Subcutaneous adipose tissue (tissue), 4 donors: ENCODE results near the gene CPNE4. TPM values are rescaled to one million over a fixed set of nuclear protein-coding genes. Genes with fewer than 3 reads are reported as not detected.

ENCODE experiments used
- total RNA-seq, 4 donors: library from RNA; depleted of rRNA; stranded (reverse); fragments of >200 nt; gene quantifications; one replicate each; pipeline ENCODE4 v1.1.0, GENCODE V29; 2016
- TF ChIP-seq, protein P1 (sequence below): fragments of 450-650 bp; IDR thresholded peaks from one replicate; pipeline ENCODE4 v1.5.1; 2016; ENCODE audit warnings: low read depth, mild to moderate bottlenecking, control low read depth, antibody characterized with exemption, moderate library complexity

CPNE4 gene
- total RNA-seq, 4 donors from 2014 or later, result not detected

DNA sequence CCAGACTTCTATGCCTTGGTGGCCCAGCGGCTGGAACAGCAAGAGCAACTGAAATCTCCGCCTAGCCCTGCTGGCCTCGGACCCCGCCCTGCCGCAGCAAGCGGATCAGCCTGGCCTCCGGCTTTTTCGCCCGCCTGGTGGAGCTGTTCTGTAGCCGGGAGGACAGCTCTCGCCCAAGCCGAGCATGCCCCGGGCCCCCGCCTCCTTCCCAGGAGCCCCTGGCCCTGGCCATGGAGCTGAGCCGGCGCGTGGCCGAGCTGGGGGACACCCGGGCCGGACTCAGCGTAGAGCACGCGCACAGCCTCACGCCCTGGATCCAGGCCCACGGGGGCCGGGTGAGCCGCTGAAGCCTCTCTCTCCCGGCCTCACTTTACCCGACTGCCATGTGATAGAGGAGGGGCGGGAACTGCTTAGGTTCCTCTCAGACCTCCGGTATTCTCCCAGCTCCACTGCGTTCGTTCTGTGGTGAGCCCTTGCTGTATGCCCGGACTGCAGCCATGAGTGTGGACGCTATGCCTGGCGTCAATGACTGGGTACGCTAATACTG lies 507.9 kb downstream of the CPNE4 start:
- TF ChIP-seq, protein P1, sequence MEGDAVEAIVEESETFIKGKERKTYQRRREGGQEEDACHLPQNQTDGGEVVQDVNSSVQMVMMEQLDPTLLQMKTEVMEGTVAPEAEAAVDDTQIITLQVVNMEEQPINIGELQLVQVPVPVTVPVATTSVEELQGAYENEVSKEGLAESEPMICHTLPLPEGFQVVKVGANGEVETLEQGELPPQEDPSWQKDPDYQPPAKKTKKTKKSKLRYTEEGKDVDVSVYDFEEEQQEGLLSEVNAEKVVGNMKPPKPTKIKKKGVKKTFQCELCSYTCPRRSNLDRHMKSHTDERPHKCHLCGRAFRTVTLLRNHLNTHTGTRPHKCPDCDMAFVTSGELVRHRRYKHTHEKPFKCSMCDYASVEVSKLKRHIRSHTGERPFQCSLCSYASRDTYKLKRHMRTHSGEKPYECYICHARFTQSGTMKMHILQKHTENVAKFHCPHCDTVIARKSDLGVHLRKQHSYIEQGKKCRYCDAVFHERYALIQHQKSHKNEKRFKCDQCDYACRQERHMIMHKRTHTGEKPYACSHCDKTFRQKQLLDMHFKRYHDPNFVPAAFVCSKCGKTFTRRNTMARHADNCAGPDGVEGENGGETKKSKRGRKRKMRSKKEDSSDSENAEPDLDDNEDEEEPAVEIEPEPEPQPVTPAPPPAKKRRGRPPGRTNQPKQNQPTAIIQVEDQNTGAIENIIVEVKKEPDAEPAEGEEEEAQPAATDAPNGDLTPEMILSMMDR, result no peak

DNA sequence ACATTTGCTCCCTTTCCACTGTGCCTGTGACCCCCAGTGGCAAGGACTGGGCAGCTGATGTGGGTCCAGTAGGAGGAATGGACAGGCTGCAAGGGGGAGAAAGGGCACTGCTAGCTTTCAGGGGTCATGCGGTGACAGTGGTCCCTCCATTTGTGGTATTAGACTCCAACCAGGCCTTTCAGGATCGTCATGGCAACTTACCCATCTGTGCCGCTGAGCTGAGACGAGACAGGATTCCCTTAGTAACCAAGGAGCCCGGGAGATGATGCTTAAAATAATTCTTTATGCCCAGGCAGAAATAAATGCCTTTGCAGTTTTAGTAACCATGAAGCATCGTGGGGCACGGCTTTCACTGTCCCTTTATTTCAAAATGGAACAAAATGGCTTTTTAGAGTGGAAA lies 516.1 kb downstream of the CPNE4 start:
- TF ChIP-seq, protein P1, result no peak

DNA sequence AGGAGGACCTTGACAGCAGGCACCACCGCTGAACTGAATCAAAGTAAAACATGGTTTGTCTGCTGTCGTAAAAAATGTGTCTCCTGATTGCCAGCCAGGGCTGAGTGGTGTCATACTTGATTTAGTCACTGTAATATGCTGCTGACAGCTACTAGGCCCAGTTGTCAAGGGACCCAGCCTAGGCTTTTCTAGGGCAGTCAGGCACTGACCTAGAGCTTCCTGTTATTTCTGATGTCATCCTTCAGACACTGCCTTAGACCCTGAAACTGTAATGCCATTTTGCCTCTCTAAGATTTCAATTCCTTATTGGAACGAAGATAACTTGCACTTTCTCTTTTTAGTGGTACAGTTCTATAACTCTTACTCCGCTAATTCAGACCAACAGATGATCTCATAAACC lies 529.4 kb downstream of the CPNE4 start:
- TF ChIP-seq, protein P1, result no peak

DNA sequence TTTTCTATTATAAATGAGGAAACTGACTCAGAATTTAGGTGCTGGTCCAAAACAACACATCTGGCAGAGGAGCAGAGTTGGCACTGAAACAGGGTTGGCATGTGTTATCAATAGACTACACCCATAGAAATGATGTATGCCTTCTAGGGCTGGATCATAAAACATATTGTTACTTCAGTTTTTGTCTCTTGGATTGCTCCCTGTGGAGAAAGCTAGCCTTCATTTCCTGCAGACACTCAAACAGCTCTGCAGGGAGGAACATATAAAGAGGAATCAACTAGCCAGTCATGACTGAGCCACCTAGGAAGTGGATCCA lies 531.5 kb downstream of the CPNE4 start:
- TF ChIP-seq, protein P1, result no peak

DNA sequence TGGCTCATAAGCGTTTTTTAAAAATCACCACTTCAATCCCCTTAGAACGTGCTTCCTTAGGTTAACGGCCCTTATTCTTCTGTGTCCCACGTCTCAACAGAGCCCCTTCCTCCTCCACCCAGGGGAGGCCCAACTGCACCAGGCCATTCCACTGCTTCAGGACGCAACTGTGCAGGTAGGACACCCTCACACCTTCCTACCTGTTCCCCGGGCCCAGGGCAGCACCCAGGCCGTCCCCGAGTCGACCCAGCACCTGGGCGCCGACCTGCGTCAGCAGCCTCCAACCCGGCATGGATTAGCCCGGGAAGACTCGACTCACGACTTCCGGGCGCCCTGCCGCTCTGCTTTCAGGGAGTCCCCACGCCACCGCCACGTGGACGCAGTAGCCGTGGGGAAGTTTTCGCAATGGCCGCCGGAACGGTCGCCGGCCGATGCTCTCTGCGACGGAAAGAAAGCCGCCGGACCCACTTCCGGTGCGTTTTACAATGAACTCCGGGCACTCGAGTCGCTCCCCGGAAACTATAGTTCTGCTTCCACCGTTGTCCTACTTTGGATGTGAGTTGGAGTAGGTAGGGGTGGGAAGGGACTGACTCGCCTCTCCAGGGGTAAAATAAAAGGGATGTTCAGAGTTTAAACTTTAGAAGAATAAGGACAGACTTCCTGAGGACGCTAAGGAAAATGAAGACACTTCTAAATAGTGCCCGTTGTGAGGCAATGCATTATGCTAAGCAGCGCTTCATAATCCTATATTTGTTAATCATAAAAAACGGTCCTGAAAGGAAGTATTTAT lies 532.1 kb downstream of the CPNE4 start, which contains the start of gene MRPL3:
Gene MRPL3, minus strand, starts transcription at position 442 of the 790 bp plus-strand sequence. Its CDS starts 150 bp downstream, at position 292.
- TF ChIP-seq, protein P1, result no peak

DNA sequence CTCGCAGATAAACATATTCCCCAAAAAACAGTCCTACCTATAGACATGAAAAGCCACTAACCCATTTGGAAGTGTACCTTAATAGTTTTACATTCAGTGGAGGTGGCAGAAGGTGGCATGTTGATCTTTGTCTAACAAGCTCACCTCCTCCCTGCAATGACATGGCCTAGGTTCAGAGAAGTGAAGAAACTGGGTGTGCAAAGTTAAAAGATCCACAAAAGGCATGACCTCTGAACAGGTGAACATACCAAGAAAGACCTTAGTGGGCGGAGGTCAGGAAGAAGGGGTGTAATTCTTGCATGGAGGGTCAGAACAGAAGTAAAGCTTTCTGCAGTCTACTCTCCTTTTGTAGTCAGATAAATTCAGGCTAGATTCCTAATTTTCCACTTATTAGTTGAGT lies 532.9 kb downstream of the CPNE4 start:
- TF ChIP-seq, protein P1, result no peak

DNA sequence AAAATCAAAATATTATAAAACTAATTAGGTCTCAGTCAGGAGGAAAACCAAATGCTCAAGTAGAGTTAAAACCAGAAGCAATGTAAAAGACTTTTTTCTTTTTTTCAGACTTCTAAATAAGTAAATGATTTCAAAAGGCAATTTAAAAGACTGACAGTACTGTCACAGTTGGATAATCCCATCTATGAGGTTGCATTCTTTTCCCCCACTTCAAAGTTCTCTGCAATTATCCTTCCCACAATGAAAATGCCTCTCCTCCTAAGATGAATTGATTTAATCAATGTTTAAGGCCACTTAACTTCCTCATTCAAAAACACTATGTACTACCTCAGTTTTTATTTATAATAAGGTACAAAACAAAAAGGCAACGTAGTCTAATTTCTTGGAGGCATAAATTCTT lies 540.1 kb downstream of the CPNE4 start:
- TF ChIP-seq, protein P1, result no peak
